K562 (cell line): ENCODE results near the gene NEUROG1. TPM values are rescaled to one million over a fixed set of nuclear protein-coding genes. Genes with fewer than 3 reads are reported as not detected.

Source experiments
- AFF4 ChIP-seq: sonication (generic); formaldehyde crosslinking; IDR thresholded peaks from 2 replicates; pipeline ENCODE4 v1.8.0; 2023; ENCODE audit warnings: mild to moderate bottlenecking, missing genetic modification reagents
- DLX4 ChIP-seq: fragments of 250-450 bp; sonication (Bioruptor Pico); IDR thresholded peaks from 2 replicates; pipeline ENCODE4 v1.6.1; 2021; ENCODE audit warnings: mild to moderate bottlenecking
- E2F4 ChIP-seq: sonication (generic); formaldehyde crosslinking; IDR thresholded peaks from 2 replicates; pipeline ENCODE4 v1.8.0; 2022; ENCODE audit warnings: mild to moderate bottlenecking, low read depth, missing genetic modification reagents
- ELF1 ChIP-seq: fragments of 200-800 bp; sonication (Bioruptor generic); IDR thresholded peaks from 2 replicates; pipeline ENCODE4 v1.6.1; 2016; ENCODE audit warnings: missing genetic modification characterization, missing compliant biosample characterization
- ELF2 ChIP-seq: fragments of 250-450 bp; sonication (Bioruptor Pico); IDR thresholded peaks from 2 replicates; pipeline ENCODE4 v1.5.0; 2021; ENCODE audit warnings: mild to moderate bottlenecking
- FOSL1 ChIP-seq: fragments of 200-800 bp; sonication (Bioruptor generic); conservative IDR thresholded peaks from 2 replicates; pipeline ENCODE4 v1.6.1; 2016; ENCODE audit warnings: missing genetic modification characterization, missing compliant biosample characterization
- FOXA3 ChIP-seq, 2 experiments: fragments of 450-650 bp in 1 of 2; sonication (generic) in 1 of 2; formaldehyde crosslinking; IDR thresholded peaks in 1 of 2; conservative IDR thresholded peaks in 1 of 2; 2 replicates each; pipeline versions ENCODE4 v1.4.0 to v1.8.0; 2020 to 2022; ENCODE audit warnings: mild to moderate bottlenecking in 2 of 2, missing genetic modification reagents in 1 of 2
- FOXP4 ChIP-seq: sonication (generic); formaldehyde crosslinking; IDR thresholded peaks from 2 replicates; pipeline ENCODE4 v1.8.0; 2022; ENCODE audit warnings: mild to moderate bottlenecking, missing genetic modification reagents, borderline replicate concordance
- MCM7 ChIP-seq, 2 experiments: fragments of 450-650 bp; IDR thresholded peaks; 2 replicates each; pipeline ENCODE4 v1.6.1; 2016 to 2018
- MECOM ChIP-seq: fragments of 250-450 bp; sonication (Bioruptor Pico); IDR thresholded peaks from 2 replicates; pipeline ENCODE4 v1.8.0; 2022; ENCODE audit warnings: inconsistent platforms
- MTA2 ChIP-seq: fragments of 450-650 bp; IDR thresholded peaks from 2 replicates; pipeline ENCODE4 v1.6.1; 2016; ENCODE audit warnings: low read depth
- PHB2 ChIP-seq: fragments of 450-650 bp; IDR thresholded peaks from 2 replicates; pipeline ENCODE4 v1.6.1; 2017; ENCODE audit warnings: low read depth
- POLR3G ChIP-seq: IDR thresholded peaks from 2 replicates; pipeline ENCODE4 v1.6.1; 2011; ENCODE audit not compliant: insufficient read length, insufficient replicate concordance; ENCODE audit errors: extremely low read depth
- RBM17 ChIP-seq: fragments of 200-400 bp; formaldehyde crosslinking; IDR thresholded peaks from 2 replicates; pipeline ENCODE4 v1.6.1; 2017; ENCODE audit warnings: low read depth, mild to moderate bottlenecking, low read length, borderline replicate concordance
- RCOR1 ChIP-seq, 2 experiments: IDR thresholded peaks; 2 replicates each; pipeline ENCODE4 v1.6.1; 2012; ENCODE audit warnings: low read depth in 2 of 2, low read length in 2 of 2, borderline replicate concordance in 1 of 2, improper control_type of control experiment in 1 of 2
- TCFL5 ChIP-seq: fragments of 250-450 bp; sonication (Bioruptor Pico); conservative IDR thresholded peaks from 2 replicates; pipeline ENCODE4 v1.6.1; 2021; ENCODE audit warnings: mild to moderate bottlenecking, moderate library complexity, matching md5 sums
- ZBTB5 ChIP-seq: fragments of 450-650 bp; IDR thresholded peaks from 2 replicates; pipeline ENCODE4 v1.6.1; 2017; ENCODE audit warnings: antibody characterized with exemption
- ZNF512 ChIP-seq: IDR thresholded peaks from 2 replicates; pipeline ENCODE4 v1.6.1; 2016; ENCODE audit warnings: missing genetic modification characterization, missing compliant biosample characterization
- polyA plus RNA-seq, 8 experiments: library from polyadenylated mRNA; depleted of rRNA in 4 of 8; stranded (reverse) in 5 of 8; unstranded in 3 of 8; fragments of >200 nt; fragmentation: Nextera tagmentation in 2 of 8; fragmentation: Illumina TruSeq in 1 of 8; extraction: Ambion mirVana in 2 of 8; extraction: Trizol in 1 of 8; gene quantifications; 2 replicates each; pipeline versions ENCODE4 v1.2.1 to v1.2.3, GENCODE V29; 2011 to 2014; ENCODE audit warnings: inconsistent platforms in 1 of 8, missing spikeins in 1 of 8
- total RNA-seq, 7 experiments: library from RNA; depleted of rRNA in 6 of 7; stranded (reverse); fragments of >200 nt in 6 of 7; fragmentation: Illumina TruSeq in 2 of 7; extraction: Trizol in 2 of 7; gene quantifications; 2 replicates each; pipeline versions ENCODE4 v1.2.1 to v1.2.3, GENCODE V29; 2011 to 2021; ENCODE audit warnings: low replicate concordance in 1 of 7

Gene NEUROG1
- total and polyA plus RNA-seq, 9 of the 15 experiments (the other 6 are each of a cell fraction or from before 2014, with no cell fraction given) = not detected

GRCh38 chr5:135526924-135527323, 8.8 kb downstream of the NEUROG1 start (continued):
- no peak for TF ChIP-seq AFF4
- TF ChIP-seq RBM17 = no peak
- TF ChIP-seq FOXP4 = no peak
- TF ChIP-seq MTA2 = peak; percentile 43; the same call in 1 of the 2 replicates
- TF ChIP-seq ZNF512 (tag) = no peak
- no peak for TF ChIP-seq ELF2
- TF ChIP-seq FOSL1 (tag) = peak; percentile 83
- no peak for TF ChIP-seq TCFL5 (CRISPR knock-in tag)
- TF ChIP-seq MECOM (CRISPR knock-in tag) = no peak
- no peak for TF ChIP-seq ZBTB5
- no peak for TF ChIP-seq DLX4 (CRISPR knock-in tag)
- TF ChIP-seq POLR3G = no peak
- no peak for TF ChIP-seq RCOR1 (IDR thresholded peaks at IDR 0.05; ENCODE audit: borderline replicate concordance in 1 of 2, low read depth in 2 of 2, low read length in 2 of 2)
- TF ChIP-seq ELF1 (tag) = no peak
- TF ChIP-seq PHB2 = no peak
- TF ChIP-seq FOXA3 (CRISPR knock-in tag; conservative IDR thresholded peaks at IDR 0.05 in 1 of 2, IDR thresholded peaks at IDR 0.05 in 1 of 2) = no peak
- no peak for TF ChIP-seq MCM7 (IDR thresholded peaks at IDR 0.05)
- TF ChIP-seq E2F4 = no peak
